HG03378 (cell line): ENCODE data around the gene TEX19.
"Not testable (repeated sequence)": the region's sequence is repeated elsewhere in the genome, so short reads cannot be mapped to it uniquely, and the experiment has no call there.

Source experiments
- ATAC-seq: cut with Tn5 transposase; IDR thresholded peaks from one replicate; pipeline ENCODE4 v1.9.1; 2021; ENCODE audit warnings: mild to moderate bottlenecking, moderate library complexity; ENCODE audit not compliant: unreplicated experiment

TEX19 gene

DNA sequence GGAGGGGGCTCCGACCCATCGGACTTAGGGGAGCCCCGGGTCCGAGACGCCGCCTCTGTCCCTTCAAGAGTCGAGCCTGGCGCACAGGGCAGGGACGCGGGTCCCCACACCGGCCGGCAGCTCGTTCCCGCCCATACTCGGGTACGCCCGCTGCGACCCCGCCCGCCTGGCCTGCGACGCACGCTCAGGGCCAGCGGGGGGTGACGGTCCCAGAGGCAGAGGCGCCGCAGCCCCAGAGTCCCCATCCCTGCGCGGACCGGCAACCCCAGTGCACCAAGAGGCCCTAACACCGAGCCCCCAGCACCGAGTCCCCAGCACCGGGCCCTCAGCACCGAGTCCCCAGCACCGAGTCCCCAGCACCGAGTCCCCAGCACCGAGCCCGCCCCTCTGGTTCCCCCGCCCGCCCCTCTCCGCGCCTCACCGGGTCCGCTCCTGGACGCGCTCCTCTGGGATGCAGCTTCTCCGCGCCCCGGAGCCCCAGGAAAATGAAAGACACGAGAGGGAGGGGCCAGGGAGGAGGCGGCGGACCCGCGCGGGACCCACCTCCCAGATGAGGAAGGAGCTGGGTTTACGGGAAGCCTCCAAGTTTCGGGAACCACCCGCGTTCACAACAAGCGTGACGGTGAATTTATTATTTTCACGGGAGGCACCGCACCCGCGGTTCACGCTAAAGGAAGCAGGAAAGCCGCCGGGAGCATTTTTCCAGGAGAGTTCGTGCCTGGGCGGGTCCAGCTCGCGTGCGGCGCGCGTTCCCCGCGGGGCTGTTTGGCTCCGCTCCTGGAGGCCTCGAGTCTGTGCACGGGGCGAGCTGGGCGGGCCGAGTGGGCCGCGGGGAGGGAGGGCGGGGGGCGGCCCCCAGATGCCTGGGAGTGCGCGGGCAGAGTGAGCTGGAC is 25.5 kb upstream of the TEX19 start, which contains the start of gene SECTM1:
SECTM1 (minus strand) TSS at position 488 of the 893 bp plus-strand sequence. CDS start 6,526 bp downstream, outside the sequence.
- ATAC-seq, result no peak

DNA sequence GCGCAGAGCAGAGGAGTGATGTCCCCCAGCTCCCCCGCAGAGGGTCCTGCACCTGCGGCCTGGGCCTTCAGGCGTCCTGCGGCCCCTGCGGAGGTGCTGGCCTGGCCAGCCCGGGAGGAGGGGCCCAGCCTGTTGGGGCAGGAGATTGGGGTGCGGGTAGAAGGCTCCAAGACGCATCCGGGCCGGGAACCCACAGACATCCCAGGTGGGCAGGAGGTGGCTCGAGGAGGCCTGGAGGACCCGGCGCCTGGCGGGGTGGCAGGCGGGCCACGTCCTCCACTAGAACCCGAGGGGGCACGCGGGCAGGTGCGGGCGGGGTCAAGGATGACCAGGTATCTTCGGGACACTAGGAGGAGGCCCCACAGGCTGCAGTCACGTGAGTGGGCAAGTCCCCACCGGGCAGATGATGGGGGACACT is 24.8 kb upstream of the TEX19 start:
- ATAC-seq, result no peak

DNA sequence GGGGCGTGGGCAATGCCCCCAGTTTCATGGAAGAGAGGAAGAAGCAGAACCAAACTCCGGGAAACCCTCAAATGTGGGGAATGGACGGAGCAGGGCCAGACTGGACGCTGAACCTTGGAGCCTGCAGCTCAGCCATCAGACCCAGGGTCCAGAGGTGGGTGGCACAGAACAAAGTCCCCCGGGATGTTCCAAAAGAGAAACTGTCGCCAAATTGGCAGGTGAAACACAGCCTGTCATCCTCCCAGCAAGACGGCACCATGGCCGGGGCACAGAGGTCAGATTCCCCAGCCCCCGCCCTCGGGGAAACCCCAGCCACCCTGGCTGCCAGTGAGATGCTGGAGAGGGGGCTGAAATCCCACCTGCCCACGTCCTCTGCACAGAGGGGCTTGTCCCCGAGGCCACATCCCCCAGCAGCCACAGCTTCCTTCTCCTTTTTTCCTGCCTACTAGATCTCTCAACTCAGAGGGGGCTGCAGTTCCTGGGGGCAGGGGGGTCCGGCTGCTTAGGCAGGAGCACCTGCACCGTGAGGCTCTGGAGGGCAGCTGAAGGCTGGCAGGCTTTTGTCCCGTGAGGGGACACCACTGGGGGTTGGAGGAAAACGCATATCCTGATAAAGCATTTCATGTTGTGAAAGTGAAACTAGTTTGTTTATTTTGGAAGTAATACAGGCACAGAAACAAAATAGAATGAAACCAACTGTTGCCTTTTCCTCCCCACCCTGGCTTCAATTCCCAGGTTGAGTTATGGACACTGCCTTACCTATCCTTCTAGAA is 24.2 kb upstream of the TEX19 start:
- no peak for ATAC-seq

DNA sequence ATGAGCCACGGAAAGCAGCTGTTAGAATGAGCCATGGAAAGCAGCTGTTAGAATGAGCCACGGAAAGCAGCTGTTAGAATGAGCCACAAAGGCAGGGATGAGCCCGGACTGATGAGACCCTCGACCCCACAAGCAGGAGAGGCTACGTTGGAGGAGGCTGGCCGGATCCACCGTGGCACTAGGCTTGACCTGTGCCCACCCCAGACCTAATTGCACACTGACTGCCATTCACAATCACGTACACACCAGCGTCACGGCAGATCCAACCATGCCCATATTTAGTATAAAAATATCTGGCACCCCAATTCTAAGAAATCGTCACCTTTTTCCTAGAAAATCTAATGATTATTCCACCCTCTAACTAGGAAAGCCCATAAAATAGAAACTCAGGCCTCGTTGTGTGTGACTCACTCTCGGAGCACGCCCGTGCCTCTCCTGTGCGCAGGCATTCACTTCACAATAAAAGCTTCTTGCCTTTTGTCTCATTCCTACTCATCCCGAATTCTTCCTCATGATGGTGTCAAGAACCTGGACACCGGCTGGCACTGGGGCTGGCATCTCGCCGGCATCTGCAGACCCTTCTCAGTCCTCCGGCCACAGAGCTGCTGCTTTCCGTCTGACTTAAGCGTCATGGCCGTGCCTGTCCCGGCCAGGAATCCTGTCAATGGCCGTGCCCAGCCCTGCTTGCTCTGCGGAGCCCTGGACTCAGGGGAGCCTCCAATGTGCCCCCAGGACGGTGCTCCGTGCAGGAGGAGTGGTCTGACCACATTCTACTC is 20.0 kb upstream of the TEX19 start:
- no peak for ATAC-seq

DNA sequence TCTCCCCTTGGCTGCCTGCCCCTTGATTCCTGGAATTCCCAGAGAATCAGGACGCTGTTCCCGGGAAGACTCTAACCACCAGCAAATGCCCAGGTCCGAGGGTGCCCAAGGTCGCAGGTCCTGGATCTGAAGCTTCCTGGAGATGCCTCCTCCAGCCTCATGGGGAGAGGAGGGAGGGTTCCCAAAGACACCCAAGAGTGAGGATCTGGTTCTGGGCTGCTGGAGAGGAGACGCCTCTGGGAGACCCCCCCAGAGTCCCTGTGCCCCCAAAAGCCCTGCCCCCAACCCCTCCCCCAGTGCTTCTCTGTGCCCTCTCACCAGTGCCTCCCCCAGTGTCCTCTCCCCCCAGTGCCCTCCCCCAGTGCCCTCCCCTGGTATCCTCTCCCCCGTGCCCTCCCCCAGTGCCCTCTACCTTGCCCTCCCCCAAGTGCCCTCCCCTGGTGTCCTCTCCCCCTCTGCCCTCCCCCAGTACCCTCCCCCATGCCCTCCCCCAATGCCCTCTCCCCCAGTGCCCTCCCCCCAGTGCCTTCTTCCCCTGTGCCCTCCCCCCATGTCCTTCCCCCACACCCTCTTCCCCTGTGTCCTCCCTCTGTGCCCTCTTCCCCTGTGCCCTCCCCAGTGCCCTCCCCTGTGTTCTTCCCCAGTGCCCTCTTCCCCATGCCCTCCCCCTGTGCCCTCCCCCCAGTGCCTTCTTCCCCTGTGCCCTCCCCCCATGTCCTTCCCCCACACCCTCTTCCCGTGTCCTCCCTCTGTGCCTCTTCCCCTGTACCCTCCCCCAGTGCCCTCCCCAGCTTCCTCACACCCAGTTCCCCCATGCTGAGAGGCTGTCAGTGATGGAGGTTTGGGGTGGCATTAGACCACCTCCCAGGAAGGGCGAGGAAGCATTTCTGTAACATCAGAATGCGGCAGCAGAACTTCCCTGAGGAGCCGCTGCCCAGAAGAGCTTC is 19.1 kb upstream of the TEX19 start:
- no peak for ATAC-seq

DNA sequence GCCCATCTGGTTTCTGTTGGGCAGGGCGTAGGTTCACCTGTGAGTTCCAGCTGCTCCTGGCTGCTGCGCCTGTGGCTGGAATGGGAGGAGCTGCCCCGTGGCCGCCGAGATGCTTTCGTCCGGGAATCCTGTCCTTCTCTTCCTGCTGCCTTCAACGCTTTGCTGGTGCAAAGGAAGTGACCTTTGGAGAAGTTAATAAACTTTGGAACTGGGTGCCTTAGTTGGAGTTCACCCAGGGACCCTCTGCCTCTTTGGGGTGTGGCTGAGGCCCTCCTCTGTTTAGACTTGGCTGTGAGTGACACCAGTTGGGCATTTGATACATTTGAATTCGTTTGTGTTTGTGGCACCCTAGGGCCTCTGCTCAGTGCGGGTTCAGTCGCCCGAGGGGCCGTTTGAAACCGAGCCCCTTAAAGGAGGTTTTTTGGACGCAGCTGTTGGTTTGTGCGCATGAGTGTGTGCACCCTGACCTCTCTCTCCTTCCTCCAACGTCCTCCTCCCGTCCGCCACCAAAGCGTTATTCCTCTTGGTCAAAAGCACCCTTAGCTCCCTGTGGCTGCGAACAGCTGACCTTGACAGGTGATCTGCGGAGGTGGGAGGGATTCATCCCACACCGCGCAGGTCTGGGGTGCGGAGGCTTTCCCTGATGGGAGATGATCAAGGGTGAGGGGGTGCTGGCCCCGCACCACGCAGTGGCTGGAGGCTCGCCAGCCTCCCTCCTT is 16.5 kb upstream of the TEX19 start:
- ATAC-seq, result no peak

DNA sequence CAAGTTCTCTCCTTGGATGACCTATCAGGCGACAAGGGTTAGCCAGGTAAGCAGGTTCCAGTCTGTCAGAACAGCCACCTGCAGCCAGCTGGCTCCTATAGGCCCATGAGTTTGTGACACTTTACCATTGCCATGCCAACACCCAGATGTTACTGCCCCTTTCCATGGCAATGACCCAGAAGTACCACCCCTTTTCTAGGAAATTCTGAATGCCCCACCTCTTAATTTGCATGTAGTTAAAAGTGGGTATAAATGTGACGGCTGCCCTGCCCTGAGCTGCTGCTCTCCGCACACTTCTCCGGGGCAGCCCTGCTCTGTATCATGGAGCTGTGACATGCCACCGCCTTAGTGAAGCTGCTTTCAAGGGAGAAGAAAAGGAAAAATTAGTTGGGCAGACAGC is 15.5 kb upstream of the TEX19 start:
- ATAC-seq, result no peak

DNA sequence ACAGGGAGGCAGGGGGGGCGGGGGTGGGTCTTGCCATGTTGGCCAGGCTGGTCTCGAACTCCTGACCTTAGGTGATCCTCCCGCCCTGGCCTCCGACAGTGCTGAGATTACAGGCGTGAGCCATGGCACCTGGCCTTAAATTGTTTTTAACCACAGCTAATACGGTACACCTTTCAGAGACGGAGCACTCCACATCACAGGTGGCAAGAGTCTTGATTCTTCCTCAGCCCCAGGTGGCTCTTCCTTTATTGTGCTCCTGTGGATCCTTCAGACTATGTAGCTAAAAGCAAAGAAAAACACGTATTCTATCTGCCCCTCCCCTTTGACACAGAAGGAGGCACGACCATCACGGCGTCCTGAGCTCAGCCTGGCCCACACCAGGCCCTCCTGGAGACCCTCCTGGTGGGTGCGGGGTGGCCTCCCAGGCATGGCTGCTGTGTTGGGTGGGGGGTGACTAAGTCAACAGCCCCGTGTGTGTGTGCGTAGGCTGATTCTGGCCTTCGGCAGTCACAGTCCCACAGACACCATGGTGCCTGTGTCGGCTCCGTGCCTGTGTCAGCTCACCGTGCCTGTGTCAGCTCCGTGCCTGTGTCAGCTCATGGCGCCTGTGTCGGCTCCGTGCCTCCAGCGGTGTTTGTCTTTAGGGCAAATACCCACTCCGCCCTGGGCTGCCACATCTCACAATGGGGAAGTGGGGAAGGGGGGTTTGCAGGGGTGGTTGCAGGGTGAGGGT is 14.7 kb upstream of the TEX19 start:
- ATAC-seq, result no peak

DNA sequence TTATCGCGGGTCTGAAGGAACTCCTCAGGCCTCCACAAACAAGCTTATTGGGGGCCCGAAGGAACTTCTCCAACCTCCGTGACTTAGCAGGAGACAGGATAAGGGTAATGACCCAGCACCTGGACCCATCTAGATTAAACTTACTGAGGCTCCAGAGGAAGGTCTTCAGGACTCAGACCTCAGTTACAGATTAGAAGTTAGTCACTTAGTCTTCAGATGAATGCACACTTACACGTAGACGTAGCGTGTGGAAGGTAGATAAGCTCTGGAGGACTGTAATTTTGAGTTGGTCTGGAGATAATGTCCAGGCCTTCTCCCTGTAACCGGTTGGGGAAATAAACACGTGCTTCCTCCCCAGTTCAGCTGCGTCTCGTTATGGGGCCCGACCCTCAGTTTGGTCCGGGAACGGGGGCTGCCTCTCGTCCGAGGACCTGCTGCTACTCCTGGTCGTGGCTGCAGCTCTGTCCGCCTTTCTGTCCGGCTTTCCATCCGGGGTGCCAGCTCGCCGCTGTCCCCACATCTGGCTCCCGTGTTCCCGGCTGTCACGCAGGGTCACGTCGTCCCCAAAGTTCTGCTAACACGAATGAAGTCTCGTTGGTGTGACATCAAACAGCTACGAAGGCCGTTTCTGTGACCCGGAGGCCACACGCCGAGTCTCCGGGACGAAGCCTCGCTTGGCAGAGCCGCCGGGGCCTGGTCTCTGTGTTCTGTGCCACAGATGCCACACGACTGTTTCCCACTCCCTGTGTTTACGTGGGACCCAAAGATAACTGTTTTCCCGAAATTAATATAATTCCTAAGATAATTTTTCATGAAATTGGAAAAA is 13.7 kb upstream of the TEX19 start:
- ATAC-seq, result no peak

DNA sequence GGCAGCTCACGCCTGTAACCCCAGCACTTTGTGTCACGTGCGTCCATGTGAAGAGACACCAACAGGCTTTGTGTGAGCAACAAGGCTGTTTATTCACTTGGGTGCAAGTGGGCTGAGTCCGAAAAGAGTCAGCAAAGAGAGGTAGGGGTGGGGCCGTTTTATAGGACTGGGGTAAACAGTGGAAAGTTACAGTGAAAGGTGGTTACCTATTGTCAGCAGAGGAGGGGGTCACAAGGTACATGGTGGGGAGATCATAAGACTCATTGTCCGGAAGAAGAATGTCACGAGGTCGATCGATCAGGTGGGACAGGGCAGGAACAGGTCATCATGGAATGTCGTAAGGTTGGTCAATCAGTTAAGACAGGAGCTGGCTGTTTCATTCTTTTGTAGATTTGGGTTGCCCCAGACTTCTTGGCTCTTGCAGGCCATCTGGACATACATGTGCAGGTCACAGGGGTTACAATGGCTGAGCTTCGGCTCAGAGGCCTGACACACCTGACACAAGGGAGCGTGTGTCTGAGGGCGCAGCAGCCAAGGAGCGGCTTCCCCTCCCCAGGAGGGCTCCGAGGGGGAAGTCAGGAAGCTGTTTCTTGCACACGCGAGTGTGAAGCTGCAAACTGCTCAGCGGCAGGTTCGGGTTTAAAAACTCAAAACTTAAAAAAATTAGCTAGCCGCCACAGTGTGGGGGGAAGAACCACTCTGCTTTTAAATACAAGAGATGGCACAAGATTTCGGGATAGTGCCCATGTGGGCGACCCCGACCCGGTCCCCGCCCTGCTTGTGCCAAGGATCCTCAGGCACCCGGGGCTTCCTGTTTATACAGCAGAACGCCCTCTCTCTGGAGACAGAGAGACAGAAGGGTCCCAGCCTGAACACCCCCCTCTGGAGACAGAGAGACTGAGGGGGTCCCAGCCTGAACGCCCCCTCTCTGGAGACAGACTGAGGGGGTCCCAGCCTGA is 12.4 kb upstream of the TEX19 start:
- ATAC-seq, result no peak

DNA sequence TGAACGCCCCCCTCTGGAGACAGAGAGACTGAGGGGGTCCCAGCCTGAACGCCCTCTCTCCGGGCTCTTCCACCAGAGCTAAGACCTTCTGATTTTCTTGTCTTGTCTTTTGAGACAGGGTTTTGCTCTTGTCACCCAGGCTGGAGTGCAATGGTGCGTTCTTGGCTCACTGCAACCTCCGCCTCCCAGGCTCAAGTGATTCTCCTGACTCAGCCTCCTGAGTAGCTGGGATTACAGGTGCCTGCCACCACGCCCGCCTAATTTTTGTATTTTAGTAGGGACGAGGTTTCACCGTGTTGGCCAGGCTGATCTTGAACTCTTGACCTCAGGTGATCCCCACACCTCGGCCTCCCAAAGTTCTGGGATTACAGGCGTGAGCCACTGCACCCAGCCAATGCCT is 11.1 kb upstream of the TEX19 start:
- not testable (repeated sequence) for ATAC-seq

DNA sequence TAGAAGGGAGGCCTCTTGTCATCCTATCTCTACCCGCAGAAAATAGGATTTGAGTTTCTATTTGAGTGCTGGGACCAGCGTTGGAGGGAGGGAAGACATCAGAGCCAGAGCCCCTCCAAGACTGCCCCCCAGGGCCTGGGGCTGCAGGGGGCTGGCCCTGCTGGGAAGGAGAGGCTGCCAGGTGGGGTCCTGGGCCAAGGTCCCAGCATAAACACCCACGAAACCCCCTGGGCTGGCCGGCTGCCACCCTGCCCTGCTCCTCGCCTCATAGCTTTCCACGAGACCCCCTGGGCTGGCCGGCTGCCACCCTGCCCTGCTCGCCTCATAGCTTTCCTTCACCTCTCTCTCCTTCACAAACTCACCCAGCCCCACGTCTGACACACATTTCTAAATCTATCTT is 10.6 kb upstream of the TEX19 start:
- ATAC-seq, result no peak

DNA sequence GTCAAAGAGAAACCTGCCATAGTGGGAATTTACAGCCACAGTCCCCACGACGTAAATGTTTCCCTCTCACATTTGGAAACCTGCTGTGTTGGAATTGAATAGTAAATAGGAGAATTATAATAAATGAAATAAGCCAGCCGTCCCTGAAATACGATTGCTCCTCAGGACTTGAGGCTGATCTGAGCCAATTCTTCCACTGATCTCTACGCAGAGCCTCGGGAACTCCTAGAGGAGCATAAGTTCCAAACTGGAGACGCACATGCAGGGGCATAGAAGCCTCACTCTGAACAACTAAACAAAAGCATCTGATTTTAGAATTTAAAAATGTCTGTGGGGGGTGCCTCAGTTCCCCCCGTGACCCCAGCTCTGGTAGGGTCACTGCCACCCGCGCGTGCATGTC is 10.2 kb upstream of the TEX19 start:
- no peak for ATAC-seq

DNA sequence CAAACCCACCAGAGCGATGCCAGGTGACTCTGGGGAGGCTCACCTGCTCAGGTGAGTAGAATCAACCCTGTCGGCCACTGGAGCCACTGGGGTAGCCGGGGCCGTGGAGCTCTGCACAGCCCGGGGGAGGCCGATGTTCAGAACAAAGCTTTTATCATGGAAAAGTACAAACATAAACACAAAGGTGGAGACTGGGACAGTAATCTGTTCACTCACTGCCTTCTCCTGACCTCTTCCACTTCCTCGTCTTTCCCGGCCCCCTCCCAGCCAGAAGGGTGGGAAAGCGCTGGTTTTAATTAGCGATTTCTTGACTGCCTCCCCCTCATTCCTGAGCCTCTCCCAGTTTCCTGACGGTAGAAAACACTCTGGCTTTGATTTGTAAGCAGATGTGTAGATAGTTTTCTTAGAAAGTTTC is 9.8 kb upstream of the TEX19 start:
- ATAC-seq, result no peak

DNA sequence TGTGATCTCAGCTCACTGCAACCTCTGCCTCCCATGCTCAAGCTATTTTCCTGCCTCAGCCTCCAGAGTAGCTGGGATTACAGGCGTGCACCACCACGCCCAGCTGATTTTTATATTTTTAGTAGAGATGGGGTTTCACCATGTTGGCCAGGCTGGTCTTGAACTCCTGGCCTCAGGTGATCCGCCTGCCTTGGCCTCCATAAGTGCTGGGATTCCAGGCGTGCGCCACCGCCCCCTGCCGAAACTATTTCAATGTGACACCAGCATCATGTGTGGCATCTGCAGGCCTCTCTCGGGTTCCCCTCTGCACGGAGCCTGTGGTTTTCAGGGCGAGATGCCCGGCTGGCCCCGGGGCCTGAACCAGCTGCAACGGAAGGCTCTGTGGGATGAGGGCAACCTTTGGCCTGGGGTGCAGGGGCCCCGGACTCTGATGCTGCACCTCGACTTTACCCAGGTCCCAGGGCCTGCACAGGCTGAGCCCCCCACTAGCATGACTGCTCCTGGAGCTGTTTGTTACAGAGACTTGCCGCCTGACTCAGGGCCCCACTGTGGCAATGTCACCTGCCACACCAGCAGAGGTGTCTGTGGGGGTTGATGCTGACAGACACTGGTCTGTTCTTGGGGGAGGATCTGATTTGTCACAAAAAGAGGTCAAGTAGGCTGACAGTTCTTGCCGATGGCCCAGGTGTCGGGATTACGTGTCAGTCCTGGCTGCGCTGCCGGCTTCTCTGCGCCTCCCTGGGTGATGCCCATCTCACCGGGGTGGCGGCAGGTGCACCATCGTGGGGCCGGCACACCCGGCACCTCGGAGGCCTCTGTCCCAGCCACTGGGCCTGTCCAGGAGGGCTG is 8.6 kb upstream of the TEX19 start:
- ATAC-seq, result no peak

DNA sequence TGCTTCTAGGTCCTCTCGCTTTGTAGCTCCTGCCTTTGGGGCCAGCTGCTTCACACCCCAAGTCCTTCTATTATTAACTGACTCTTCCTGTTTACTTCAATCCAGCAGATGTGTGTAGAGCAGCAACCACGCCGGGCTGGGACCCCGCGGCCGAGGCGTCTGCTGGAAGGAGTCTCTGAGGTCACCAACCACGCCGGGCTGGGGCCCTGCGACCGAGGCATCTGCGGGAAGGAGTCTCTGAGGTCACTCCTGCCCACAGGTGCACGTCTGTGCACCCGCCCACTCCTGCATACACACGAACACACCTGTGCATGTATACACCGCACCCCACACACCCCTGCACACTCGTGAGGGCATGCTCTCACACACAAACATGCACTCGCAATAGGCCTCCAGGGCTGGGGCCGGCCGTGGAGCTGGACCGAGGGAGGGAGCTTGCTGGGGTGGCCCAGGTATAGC is 7.8 kb upstream of the TEX19 start:
- no peak for ATAC-seq
